Mesenchymal stem cell (in vitro differentiated cells and primary cell): Measurements from ENCODE around the gene AHDC1.
"Not testable (repeated sequence)": the region's sequence is repeated elsewhere in the genome, so short reads cannot be mapped to it uniquely, and the experiment has no call there.

Experiments used
- DNase-seq: peaks from one replicate; pipeline ENCODE4 v3.0.0-alpha.2; 2013
- H2AFZ ChIP-seq: one replicate; pipeline ENCODE4 v1.6.1; 2013; ENCODE audit warnings: low read depth, mild to moderate bottlenecking, control low read depth, inconsistent platforms, low read length, moderate library complexity
- H2AK5ac ChIP-seq: 2 replicates; pipeline ENCODE4 v1.6.1; 2013; ENCODE audit warnings: low read length, moderate library complexity, mild to moderate bottlenecking, inconsistent platforms; ENCODE audit not compliant: severe bottlenecking
- H2BK120ac ChIP-seq: one replicate; pipeline ENCODE4 v1.6.1; 2013; ENCODE audit warnings: low read depth, mild to moderate bottlenecking, inconsistent platforms, low read length, moderate library complexity
- H2BK12ac ChIP-seq, 2 experiments: one replicate each; pipeline ENCODE4 v1.6.1; 2013; ENCODE audit warnings: inconsistent platforms in 2 of 2, low read length in 2 of 2, mild to moderate bottlenecking in 2 of 2, moderate library complexity in 2 of 2, control low read depth in 1 of 2
- H2BK15ac ChIP-seq: one replicate; pipeline ENCODE4 v1.6.1; 2013; ENCODE audit warnings: mild to moderate bottlenecking, low read depth, inconsistent platforms; ENCODE audit not compliant: poor library complexity, severe bottlenecking
- H2BK5ac ChIP-seq: 2 replicates; pipeline ENCODE4 v1.6.1; 2013; ENCODE audit warnings: low read depth, mild to moderate bottlenecking, low read length, control low read depth, inconsistent platforms; ENCODE audit not compliant: poor library complexity, severe bottlenecking
- H3K14ac ChIP-seq, 2 experiments: one replicate each; pipeline ENCODE4 v1.6.1; 2013; ENCODE audit warnings: inconsistent platforms in 2 of 2, low read length in 2 of 2, control low read depth in 1 of 2, mild to moderate bottlenecking in 1 of 2, moderate library complexity in 1 of 2
- H3K18ac ChIP-seq, 2 experiments: one replicate each; pipeline ENCODE4 v1.6.1; 2013; ENCODE audit warnings: inconsistent platforms in 2 of 2, low read length in 2 of 2, control low read depth in 1 of 2, low read depth in 1 of 2, mild to moderate bottlenecking in 1 of 2
- H3K23ac ChIP-seq, 2 experiments: one replicate each; pipeline ENCODE4 v1.6.1; 2013; ENCODE audit warnings: inconsistent platforms in 2 of 2, low read length in 2 of 2, mild to moderate bottlenecking in 2 of 2, moderate library complexity in 2 of 2, control low read depth in 1 of 2
- H3K27ac ChIP-seq: 2 replicates; pipeline ENCODE4 v1.5.1; 2013; ENCODE audit warnings: mild to moderate bottlenecking, moderate library complexity, low read length, control low read depth, inconsistent platforms; ENCODE audit not compliant: poor library complexity, severe bottlenecking
- H3K27me3 ChIP-seq, 2 experiments: 2 replicates each; pipeline versions ENCODE4 v1.6.1 to v1.7.0; 2013; ENCODE audit warnings: low read length in 2 of 2, mild to moderate bottlenecking in 2 of 2, moderate library complexity in 2 of 2, control low read depth in 1 of 2, inconsistent platforms in 1 of 2; ENCODE audit not compliant: control insufficient read depth in 1 of 2, insufficient read depth in 1 of 2
- H3K36me3 ChIP-seq, 2 experiments: 2 replicates each; pipeline versions ENCODE4 v1.6.1 to v1.7.0; 2013; ENCODE audit warnings: low read length in 2 of 2, control low read depth in 1 of 2, inconsistent platforms in 1 of 2, low read depth in 1 of 2, mild to moderate bottlenecking in 1 of 2; ENCODE audit not compliant: insufficient read depth in 2 of 2, control insufficient read depth in 1 of 2
- H3K4ac ChIP-seq, 2 experiments: one replicate each; pipeline ENCODE4 v1.6.1; 2013; ENCODE audit warnings: inconsistent platforms in 2 of 2, low read length in 2 of 2, mild to moderate bottlenecking in 2 of 2, moderate library complexity in 2 of 2, control low read depth in 1 of 2, low read depth in 1 of 2
- H3K4me1 ChIP-seq: 2 replicates; pipeline ENCODE4 v1.6.1; 2013; ENCODE audit warnings: low read depth, low read length, control low read depth; ENCODE audit not compliant: control insufficient read depth, insufficient read depth
- H3K4me2 ChIP-seq: 2 replicates; pipeline ENCODE4 v1.6.1; 2013; ENCODE audit warnings: low read length, mild to moderate bottlenecking, inconsistent platforms; ENCODE audit not compliant: poor library complexity, severe bottlenecking
- H3K4me3 ChIP-seq, 2 experiments: 2 replicates each; pipeline versions ENCODE4 v1.5.1 to v1.7.0; 2013; ENCODE audit warnings: low read length in 2 of 2, mild to moderate bottlenecking in 2 of 2, control low read depth in 1 of 2, low read depth in 1 of 2; ENCODE audit not compliant: insufficient read depth in 1 of 2
- H3K79me1 ChIP-seq: replicated peaks from 2 replicates; pipeline ENCODE4 v1.6.1; 2013; ENCODE audit warnings: mild to moderate bottlenecking, control low read depth, low read length, inconsistent platforms; ENCODE audit not compliant: poor library complexity, severe bottlenecking
- H3K9ac ChIP-seq: 2 replicates; pipeline ENCODE4 v1.7.0; 2013; ENCODE audit warnings: mild to moderate bottlenecking, low read length, moderate library complexity
- H3K9me3 ChIP-seq: 2 replicates; pipeline ENCODE4 v1.7.0; 2013; ENCODE audit warnings: mild to moderate bottlenecking, low read length; ENCODE audit not compliant: control insufficient read depth
- H4K8ac ChIP-seq: one replicate; pipeline ENCODE4 v1.6.1; 2013; ENCODE audit warnings: inconsistent platforms, mild to moderate bottlenecking, low read length, moderate library complexity
- H4K91ac ChIP-seq: one replicate; pipeline ENCODE4 v1.6.1; 2013; ENCODE audit warnings: mild to moderate bottlenecking, low read length, inconsistent platforms
- WGBS: methylation state at CpG from one replicate; pipeline ENCODE4 v1.1.7; 2013; ENCODE audit warnings: mixed read lengths; 5-methylcytosine and 5-hydroxymethylcytosine counted together

The AHDC1 gene

DNA sequence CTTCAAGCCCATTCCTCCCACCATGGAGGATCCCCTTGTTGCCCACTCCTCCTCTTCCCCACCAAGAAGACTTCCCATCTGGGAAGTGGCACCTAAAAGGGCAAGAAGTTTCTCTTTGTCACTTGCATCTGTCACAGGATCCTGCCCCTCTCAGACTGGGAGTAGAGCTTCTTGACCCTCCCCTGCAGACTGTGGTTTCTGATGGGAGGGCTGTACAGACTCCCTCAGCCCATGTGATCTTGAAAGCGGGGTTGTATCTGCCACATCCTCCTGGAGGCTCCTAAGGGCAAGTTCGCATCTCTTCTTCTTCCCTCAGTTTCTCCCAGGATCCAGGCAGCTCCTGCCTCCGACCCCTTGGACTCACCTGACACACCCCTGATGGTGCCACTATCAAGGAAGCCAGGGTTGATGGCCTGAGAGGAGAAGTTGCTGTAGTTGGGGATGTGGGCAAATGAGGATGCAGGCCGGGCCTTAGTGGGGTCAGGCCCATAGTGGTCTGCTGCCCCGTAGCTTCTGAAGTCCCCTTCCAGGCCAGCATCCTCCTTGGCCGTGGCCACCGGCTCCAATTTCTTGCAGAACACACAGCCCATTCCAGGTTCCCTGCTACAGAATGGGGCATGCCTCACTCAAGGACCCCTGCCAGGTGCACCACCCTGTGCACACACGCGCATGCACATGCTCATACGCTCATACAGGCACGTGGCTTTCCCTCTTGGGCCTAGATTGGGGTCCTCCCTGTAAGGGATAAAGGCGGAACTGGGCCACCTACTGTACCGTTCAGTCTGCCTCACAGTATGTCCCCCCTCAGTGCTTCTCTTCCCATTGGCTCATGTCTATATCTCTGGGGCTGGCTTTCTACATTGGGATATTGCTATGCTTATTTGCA lies 19.6 kb upstream of the AHDC1 start:
- H2BK12ac ChIP-seq: no peak overlapping the region
- H3K36me3 ChIP-seq: no peaks in the 10 kb centered on the region
- H4K8ac ChIP-seq: no peak overlapping the region
- no peak overlapping the region for H2AFZ ChIP-seq
- H3K9ac ChIP-seq: no peak overlapping the region
- no peak overlapping the region for H3K27ac ChIP-seq
- no peaks in the 10 kb centered on the region for H3K79me1 ChIP-seq
- H3K14ac ChIP-seq: no peak overlapping the region
- no peaks in the 10 kb centered on the region for H3K9me3 ChIP-seq
- 92% methylated on average over 11 of the region's 13 CpGs for WGBS
- H3K4me3 ChIP-seq: no peak overlapping the region
- H3K18ac ChIP-seq: no peak overlapping the region
- H4K91ac ChIP-seq: no peak overlapping the region
- H2AK5ac ChIP-seq: no peak overlapping the region
- peaks cover 0 to 7% of the 10 kb centered on the region in 2 experiments for H3K27me3 ChIP-seq
- H3K4me2 ChIP-seq: no peak overlapping the region
- DNase-seq: no peak
- H2BK5ac ChIP-seq: no peak overlapping the region
- no peak overlapping the region for H3K4ac ChIP-seq
- H3K23ac ChIP-seq: no peak overlapping the region
- no peak overlapping the region for H2BK15ac ChIP-seq
- H3K4me1 ChIP-seq: peaks cover 3% of the 10 kb centered on the region
- no peak overlapping the region for H2BK120ac ChIP-seq

DNA sequence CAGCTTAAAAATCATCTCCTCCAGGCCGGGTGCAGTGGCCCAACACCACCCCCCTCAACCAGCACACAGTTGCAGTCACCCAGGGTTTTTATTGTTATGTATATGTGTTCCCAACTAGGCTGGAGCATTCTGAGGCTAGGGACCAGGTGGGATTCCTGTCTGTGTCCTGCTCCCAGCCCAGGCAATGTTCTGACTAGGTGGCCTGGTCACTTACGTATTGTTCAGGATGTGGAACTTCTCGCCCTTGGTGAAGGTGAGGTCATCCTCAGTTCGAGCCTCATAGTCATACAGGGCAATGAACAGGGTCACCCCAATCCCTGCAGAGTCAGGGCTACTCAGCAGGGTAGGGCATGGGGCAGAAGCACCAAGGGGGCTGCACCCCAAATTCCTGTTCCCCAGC lies 18.9 kb upstream of the AHDC1 start:
- H3K18ac ChIP-seq: no peak overlapping the region
- peaks cover 0 to 6% of the 10 kb centered on the region in 2 experiments for H3K27me3 ChIP-seq
- no peak overlapping the region for H3K23ac ChIP-seq
- H4K8ac ChIP-seq: no peak overlapping the region
- H3K14ac ChIP-seq: no peak overlapping the region
- no peak for DNase-seq
- no peak overlapping the region for H2BK12ac ChIP-seq
- H3K27ac ChIP-seq: no peak overlapping the region
- no peak overlapping the region for H2AK5ac ChIP-seq
- no peaks in the 10 kb centered on the region for H3K36me3 ChIP-seq
- H3K4me3 ChIP-seq: no peak overlapping the region
- H2AFZ ChIP-seq: no peak overlapping the region
- no peaks in the 10 kb centered on the region for H3K79me1 ChIP-seq
- H3K4me2 ChIP-seq: no peak overlapping the region
- H3K4ac ChIP-seq: no peak overlapping the region
- H2BK15ac ChIP-seq: no peak overlapping the region
- WGBS: 93% methylated on average over 4 of the region's 4 CpGs
- H4K91ac ChIP-seq: no peak overlapping the region
- no peaks in the 10 kb centered on the region for H3K9me3 ChIP-seq
- no peak overlapping the region for H2BK5ac ChIP-seq
- no peak overlapping the region for H3K9ac ChIP-seq
- H2BK120ac ChIP-seq: no peak overlapping the region
- H3K4me1 ChIP-seq: peaks cover 3% of the 10 kb centered on the region

DNA sequence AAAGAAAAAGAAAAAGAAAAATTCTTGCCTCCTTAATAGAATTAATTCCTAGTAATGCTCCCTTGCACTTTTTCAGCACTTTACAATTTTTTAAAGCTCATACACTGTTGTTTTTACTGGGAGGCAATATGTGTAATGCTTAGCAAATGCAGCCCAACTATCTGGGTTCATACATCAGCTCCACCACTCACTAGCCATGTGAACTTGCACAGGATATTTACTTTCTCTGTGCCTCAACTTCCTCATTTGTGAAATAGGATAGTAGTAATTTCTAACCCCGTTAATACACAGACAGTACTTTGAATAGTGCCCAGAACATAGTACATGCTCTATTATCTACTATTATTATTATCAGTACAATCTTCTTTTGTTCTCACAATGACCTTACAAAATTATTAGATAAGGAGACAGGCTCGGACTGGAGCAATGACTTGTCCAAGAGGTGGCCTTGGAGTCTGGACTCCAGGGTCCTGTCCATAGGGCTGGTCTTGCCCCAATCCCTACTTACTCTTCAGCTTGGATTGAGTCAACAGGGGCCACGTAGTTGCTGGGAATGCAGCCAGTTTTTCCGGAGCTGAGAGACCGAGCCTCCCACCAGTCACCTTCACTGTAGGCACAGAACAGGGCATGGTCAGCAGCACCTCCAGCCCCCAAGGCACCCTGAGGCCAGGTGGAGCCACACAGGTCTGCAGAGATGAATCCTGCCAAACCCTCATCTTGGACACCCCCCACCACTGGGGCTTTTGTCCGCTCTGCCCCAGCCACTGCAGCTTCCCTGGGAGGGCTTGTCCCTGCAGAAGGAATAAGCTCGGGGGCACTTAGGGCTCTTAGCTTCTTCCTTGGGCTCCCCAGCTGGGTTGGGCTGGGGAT lies 17.3 kb upstream of the AHDC1 start:
- Histone ChIP-seq H2AFZ (no peak overlapping the region), H2AK5ac (no peak overlapping the region), H3K18ac (no peak overlapping the region), H3K36me3 (no peaks in the 10 kb centered on the region), H2BK15ac (no peak overlapping the region), H3K4me2 (no peak overlapping the region), H2BK5ac (no peak overlapping the region), H3K9ac (no peak overlapping the region), H3K23ac (no peak overlapping the region), H3K4me1 (peaks cover 3% of the 10 kb centered on the region), H2BK12ac (no peak overlapping the region), H3K27me3 (peaks cover 6% of the 10 kb centered on the region in 2 experiments), H3K14ac (no peak overlapping the region), H3K9me3 (no peaks in the 10 kb centered on the region), H3K27ac (no peak overlapping the region), H4K8ac (no peak overlapping the region), H4K91ac (peak overlapping the region; percentile 46), H3K79me1 (no peaks in the 10 kb centered on the region), H3K4me3 (no peak overlapping the region), H2BK120ac (no peak overlapping the region), H3K4ac (no peak overlapping the region)
- WGBS: 79% methylated on average over 5 of the region's 7 CpGs
- DNase-seq: no peak

DNA sequence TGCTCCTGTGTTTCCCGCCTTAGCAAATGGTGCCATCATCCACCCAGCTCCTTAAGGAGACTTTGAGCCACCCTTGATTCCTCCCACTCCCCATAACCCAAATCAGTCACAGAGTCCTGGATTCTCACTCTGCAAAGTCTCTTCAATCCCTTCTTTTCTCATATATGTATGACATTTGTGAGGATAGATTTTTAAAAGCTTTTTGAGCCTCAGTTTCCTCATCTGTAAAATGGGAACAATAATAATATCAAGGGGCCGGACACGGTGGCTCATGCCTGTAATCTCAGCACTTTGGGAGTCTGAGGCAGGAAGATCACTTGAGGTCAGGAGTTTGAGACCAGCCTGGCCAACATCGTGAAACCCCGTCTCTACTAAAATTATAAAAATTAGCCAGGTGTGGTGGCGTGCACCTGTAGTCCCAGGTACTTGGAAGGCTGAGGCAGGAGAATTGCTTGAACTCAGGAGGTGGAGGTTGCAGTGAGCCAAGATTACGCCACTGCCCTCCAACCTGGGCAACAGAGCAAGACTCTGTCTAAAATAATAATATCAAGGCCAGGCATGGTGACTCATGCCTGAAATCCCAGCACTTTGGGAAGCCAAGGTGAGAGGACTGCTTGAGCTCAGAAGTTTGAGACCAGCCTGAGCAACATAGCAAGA lies 16.0 kb upstream of the AHDC1 start:
- H4K91ac ChIP-seq, H2BK15ac ChIP-seq, H3K23ac ChIP-seq, H3K9ac ChIP-seq, H3K18ac ChIP-seq, H2BK12ac ChIP-seq, H3K14ac ChIP-seq, H2BK5ac ChIP-seq, H2AK5ac ChIP-seq, H3K27ac ChIP-seq, H2AFZ ChIP-seq, H3K4me2 ChIP-seq, H2BK120ac ChIP-seq, DNase-seq, H3K9me3 ChIP-seq, H4K8ac ChIP-seq, H3K36me3 ChIP-seq, H3K4me3 ChIP-seq, H3K4ac ChIP-seq, H3K79me1 ChIP-seq, H3K4me1 ChIP-seq: not testable (repeated sequence)
- H3K27me3 ChIP-seq: peaks cover 15 to 16% of the 10 kb centered on the region in 2 experiments
- WGBS: 96% methylated on average over 7 of the region's 7 CpGs
